H1 (cell line): ENCODE data around the gene RAD23B. TPM values are rescaled to one million over a fixed set of nuclear protein-coding genes. Genes with fewer than 3 reads are reported as not detected.

Source experiments
- CTCF ChIA-PET: fragments of 300-600 bp; sonication (Branson Sonifier 250); formaldehyde crosslinking; loops from one replicate; lab custom pipeline; 2021; ENCODE audit not compliant: partially characterized antibody; lab: Charles Lee
- POLR2A ChIA-PET: fragments of 300-600 bp; sonication (Branson Sonifier 250); formaldehyde crosslinking; loops from one replicate; lab custom pipeline; 2021; ENCODE audit warnings: inconsistent platforms; ENCODE audit not compliant: partially characterized antibody; lab: Charles Lee
- DNase-seq, 2 experiments: peaks; one replicate each; pipeline versions ENCODE4 v3.0.0 to v3.0.0-alpha.2; 2010 to 2022; ENCODE audit warnings: low spot score in 2 of 2, low read depth in 1 of 2, mixed read lengths in 1 of 2
- FAIRE-seq: peaks from 2 replicates; lab custom pipeline; 2011; peaks lifted over from hg19 to GRCh38; lab: Jason Lieb, UNC
- H2AFZ ChIP-seq: 2 replicates; pipeline ENCODE4 v1.8.1; 2012; ENCODE audit warnings: low read length, inconsistent platforms
- H2AK5ac ChIP-seq: 2 replicates; pipeline ENCODE4 v1.6.1; 2013; ENCODE audit warnings: low read depth, low read length
- H2BK120ac ChIP-seq: replicated peaks from 2 replicates; pipeline ENCODE3; 2013; ENCODE audit warnings: low read depth, low read length, inconsistent platforms
- H2BK12ac ChIP-seq: 2 replicates; pipeline ENCODE4 v1.6.1; 2013; ENCODE audit warnings: low read depth, low read length
- H2BK15ac ChIP-seq: 2 replicates; pipeline ENCODE4 v1.6.1; 2013; ENCODE audit warnings: low read length
- H2BK20ac ChIP-seq: 2 replicates; pipeline ENCODE4 v1.6.1; 2013; ENCODE audit warnings: low read length
- H2BK5ac ChIP-seq: 2 replicates; pipeline ENCODE4 v1.6.1; 2013; ENCODE audit warnings: low read depth, low read length
- H3K14ac ChIP-seq: 2 replicates; pipeline ENCODE4 v1.6.1; 2013; ENCODE audit warnings: inconsistent platforms; ENCODE audit not compliant: insufficient read length
- H3K18ac ChIP-seq: 2 replicates; pipeline ENCODE4 v1.6.1; 2013; ENCODE audit warnings: low read length; ENCODE audit errors: extremely low read depth
- H3K23ac ChIP-seq: 2 replicates; pipeline ENCODE4 v1.6.1; 2013; ENCODE audit warnings: inconsistent platforms; ENCODE audit not compliant: insufficient read length
- H3K23me2 ChIP-seq: 2 replicates; pipeline ENCODE4 v1.6.1; 2013; ENCODE audit warnings: low read depth, low read length
- H3K27ac ChIP-seq: 2 replicates; pipeline ENCODE4 v1.6.1; 2011; ENCODE audit warnings: low read depth, low read length, inconsistent platforms
- H3K27me3 ChIP-seq, 4 experiments: replicated peaks in 1 of 4; 1 replicate in 1 of 4; 2 replicates in 3 of 4; pipeline versions ENCODE4 v1.6.1 to v1.8.1; 2011 to 2013; ENCODE audit warnings: low read length in 3 of 4, mild to moderate bottlenecking in 3 of 4, inconsistent platforms in 2 of 4, mixed read lengths in 2 of 4, moderate library complexity in 1 of 4; ENCODE audit not compliant: control insufficient read depth in 3 of 4, insufficient read depth in 3 of 4; ENCODE audit errors: extremely low read depth in 1 of 4
- H3K36me3 ChIP-seq, 4 experiments: 2 replicates each; pipeline versions ENCODE4 v1.6.1 to v1.8.1; 2011 to 2013; ENCODE audit warnings: mild to moderate bottlenecking in 4 of 4, low read length in 3 of 4, moderate library complexity in 2 of 4, control low read depth in 1 of 4, inconsistent platforms in 1 of 4; ENCODE audit not compliant: insufficient read depth in 4 of 4, control insufficient read depth in 2 of 4
- H3K4ac ChIP-seq: replicated peaks from 2 replicates; pipeline ENCODE3; 2013; ENCODE audit warnings: low read length, low read depth, mixed read lengths, inconsistent platforms; ENCODE audit not compliant: insufficient read length
- H3K4me1 ChIP-seq, 4 experiments: replicated peaks in 1 of 4; 1 replicate in 1 of 4; 2 replicates in 3 of 4; pipeline versions ENCODE4 v1.6.1 to v1.8.1; 2011 to 2013; ENCODE audit warnings: low read length in 3 of 4, inconsistent platforms in 2 of 4, mixed read lengths in 1 of 4; ENCODE audit not compliant: insufficient read depth in 4 of 4, control insufficient read depth in 3 of 4
- H3K4me2 ChIP-seq, 2 experiments: 2 replicates each; pipeline versions ENCODE4 v1.6.1 to v1.8.1; 2011 to 2013; ENCODE audit warnings: low read depth in 2 of 2, low read length in 2 of 2, control low read depth in 1 of 2, inconsistent platforms in 1 of 2, mild to moderate bottlenecking in 1 of 2; ENCODE audit not compliant: insufficient read depth in 1 of 2
- H3K4me3 ChIP-seq, 4 experiments: fragments of 200-600, 300-600 bp in 1 of 4; sonication (generic), shearing (Covaris generic), sonication (Bioruptor Twin) in 1 of 4; 2 replicates each; pipeline versions ENCODE4 v1.5.1 to v1.8.1; 2011 to 2016; ENCODE audit warnings: low read length in 4 of 4, low read depth in 3 of 4, control low read depth in 2 of 4, inconsistent platforms in 2 of 4, mild to moderate bottlenecking in 2 of 4, mixed read lengths in 1 of 4, moderate library complexity in 1 of 4; ENCODE audit not compliant: insufficient read depth in 2 of 4; ENCODE audit errors: extremely low read depth in 1 of 4
- H3K56ac ChIP-seq: replicated peaks from 2 replicates; pipeline ENCODE3; 2013; ENCODE audit warnings: low read depth, mild to moderate bottlenecking, mixed read lengths, low read length, inconsistent platforms; ENCODE audit not compliant: insufficient read length
- H3K79me1 ChIP-seq: 2 replicates; pipeline ENCODE4 v1.6.1; 2013; ENCODE audit warnings: low read depth, low read length, control low read depth
- H3K79me2 ChIP-seq, 2 experiments: 2 replicates each; pipeline versions ENCODE4 v1.6.1 to v1.8.1; 2012 to 2013; ENCODE audit warnings: low read length in 2 of 2, mild to moderate bottlenecking in 2 of 2, inconsistent platforms in 1 of 2; ENCODE audit not compliant: insufficient read depth in 2 of 2, control insufficient read depth in 1 of 2
- H3K9ac ChIP-seq, 4 experiments: replicated peaks in 1 of 4; 1 replicate in 1 of 4; 2 replicates in 3 of 4; pipeline versions ENCODE4 v1.6.1 to v1.8.1; 2011 to 2013; ENCODE audit warnings: low read depth in 3 of 4, low read length in 3 of 4, control low read depth in 2 of 4, mild to moderate bottlenecking in 2 of 4, moderate library complexity in 2 of 4, inconsistent platforms in 1 of 4; ENCODE audit errors: extremely low read depth in 1 of 4
- H3K9me3 ChIP-seq, 2 experiments: 2 replicates each; pipeline versions ENCODE4 v1.6.1 to v1.8.1; 2012 to 2013; ENCODE audit warnings: mild to moderate bottlenecking in 2 of 2, moderate library complexity in 2 of 2, control low read depth in 1 of 2, inconsistent platforms in 1 of 2, low read depth in 1 of 2, low read length in 1 of 2, mixed read lengths in 1 of 2; ENCODE audit not compliant: insufficient read depth in 2 of 2
- H4K20me1 ChIP-seq, 2 experiments: replicated peaks in 1 of 2; 2 replicates each; pipeline versions ENCODE3 to v1.8.1; 2011 to 2013; ENCODE audit warnings: inconsistent platforms in 2 of 2, low read length in 2 of 2, mild to moderate bottlenecking in 1 of 2; ENCODE audit not compliant: insufficient read depth in 2 of 2, control insufficient read depth in 1 of 2
- H4K5ac ChIP-seq: 2 replicates; pipeline ENCODE4 v1.6.1; 2013; ENCODE audit warnings: low read length, low read depth, mixed read lengths, inconsistent platforms; ENCODE audit not compliant: insufficient read length
- H4K8ac ChIP-seq: 2 replicates; pipeline ENCODE4 v1.8.0; 2013; ENCODE audit warnings: mild to moderate bottlenecking, moderate library complexity, low read length, inconsistent platforms; ENCODE audit not compliant: insufficient read depth; ENCODE audit errors: extremely low read depth
- H4K91ac ChIP-seq: replicated peaks from 2 replicates; pipeline ENCODE3; 2013; ENCODE audit warnings: low read length, mixed read lengths, inconsistent platforms; ENCODE audit not compliant: insufficient read length
- BCL11A ChIP-seq, 2 experiments: IDR thresholded peaks; one replicate each; pipeline ENCODE4 v1.6.1; 2011; ENCODE audit warnings: low read depth in 2 of 2, low read length in 2 of 2, mild to moderate bottlenecking in 2 of 2
- WGBS, 2 experiments: shearing (Covaris generic) in 1 of 2; methylation state at CpG; one replicate each; pipeline versions ENCODE4 v1.1.6 to v1.1.7; 2013 to 2015; ENCODE audit warnings: low lambda C conversion rate in 2 of 2, mixed read lengths in 2 of 2, inconsistent platforms in 1 of 2, low coverage in 1 of 2, missing lambda C conversion rate in 1 of 2; ENCODE audit not compliant: insufficient replicate concordance in 2 of 2, insufficient coverage in 1 of 2, insufficient read length in 1 of 2; ENCODE audit errors: extremely low coverage in 1 of 2, missing lambda C conversion rate in 1 of 2; 5-methylcytosine and 5-hydroxymethylcytosine counted together
- polyA plus RNA-seq, 7 experiments: library from polyadenylated mRNA; depleted of rRNA in 3 of 7; stranded (reverse) in 5 of 7; unstranded in 2 of 7; fragments of >200 nt in 5 of 7; fragments of 200-250 nt in 2 of 7; gene quantifications; 1 replicate in 5 of 7; 2 replicates in 1 of 7; 4 replicates in 1 of 7; pipeline versions ENCODE4 v1.2.1 to v1.2.3, GENCODE V29; 2011 to 2013; ENCODE audit warnings: missing spikeins in 2 of 7, mixed read lengths in 2 of 7
- total RNA-seq: library from RNA; stranded (reverse); fragmentation: NEBNext Ultra II Directional; extraction: Animal tissue kit (Norgen Biotek cat#: 25700); gene quantifications from 2 replicates; pipeline ENCODE4 v1.2.1, GENCODE V29; 2021

RAD23B gene
- total and polyA plus RNA-seq, 2 of the 8 experiments (the other 6 are each of a cell fraction or from before 2014, with no cell fraction given), result 97.1 to 165 TPM

DNA sequence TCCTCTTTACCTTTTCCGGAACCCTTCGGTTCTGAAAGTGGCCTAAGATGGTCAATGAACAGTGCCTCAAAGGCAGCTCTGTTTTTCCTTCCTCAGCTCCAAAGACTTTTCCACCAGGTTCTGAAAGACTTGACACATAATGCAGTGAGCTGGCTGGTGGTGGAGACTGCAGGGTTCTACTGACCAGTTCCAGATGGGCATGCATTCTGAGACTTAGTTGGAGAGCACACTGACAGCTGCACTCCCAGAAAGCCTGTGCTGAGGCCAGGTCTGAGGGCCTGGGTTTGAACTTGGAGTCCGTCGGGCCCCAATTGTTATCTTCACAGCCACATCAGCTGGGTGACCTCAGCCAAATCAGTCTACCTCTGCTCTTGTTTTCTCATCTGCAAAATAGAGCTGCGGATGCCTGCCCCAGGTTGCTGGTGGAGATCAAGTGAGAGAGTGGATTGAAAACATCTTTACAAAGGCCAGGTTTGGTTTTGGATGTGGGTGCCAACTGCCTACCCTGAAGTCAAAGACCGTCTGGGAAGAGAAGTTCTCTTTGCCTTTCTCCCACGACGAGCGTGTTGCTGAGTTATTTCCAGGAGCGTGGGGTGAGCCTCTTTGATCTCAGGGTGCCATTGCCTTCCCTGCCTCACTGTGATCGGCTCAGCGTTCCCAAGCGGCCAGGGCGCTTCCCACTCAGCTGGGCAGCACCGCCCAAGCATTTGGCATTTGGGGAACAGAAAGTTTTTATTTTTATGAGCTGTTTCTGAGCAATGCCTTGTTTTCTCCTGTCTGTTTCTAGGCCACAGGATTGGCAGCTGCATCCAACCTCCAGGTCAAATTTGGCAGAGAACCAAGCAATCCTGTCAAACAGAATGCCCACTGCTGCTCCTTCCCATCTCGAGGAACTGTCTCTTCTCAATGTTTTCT, 54.9 kb downstream of the RAD23B start:
- H4K20me1 ChIP-seq, result peaks cover 3% of the 10 kb centered on the region in 2 experiments
- no peak overlapping the region; a peak in 1 of 8 replicates for H3K4me3 ChIP-seq
- no peak overlapping the region for H4K5ac ChIP-seq
- H3K23me2 ChIP-seq, result no peaks in the 10 kb centered on the region
- peaks cover 0 to 2% (median 0%) of the 10 kb centered on the region in 4 experiments; a peak in 2 of 7 replicates for H3K4me1 ChIP-seq
- WGBS, 2 experiments, result 91% methylated on average over 16 of the region's 16 CpGs; no CpG with 5 or more reads in 1 of the 2 experiments
- DNase-seq (no peak), FAIRE-seq (no peak)
- POLR2A ChIA-PET, result interaction anchor here (0.9 to 1.2 kb wide), 2 partner anchors 12 to 54 kb away, joined by 3 to 4 read pairs; no protein-coding TSS in a partner anchor
- H2BK12ac ChIP-seq, result no peak overlapping the region
- H3K9ac ChIP-seq, result no peak overlapping the region
- no peak overlapping the region for H3K14ac ChIP-seq
- no peak overlapping the region for H4K8ac ChIP-seq
- no peak overlapping the region for H3K27ac ChIP-seq
- H3K18ac ChIP-seq, result no peak overlapping the region
- H3K79me1 ChIP-seq, result no peaks in the 10 kb centered on the region; the same call in 1 of the 2 replicates
- no peaks in the 10 kb centered on the region for H3K27me3 ChIP-seq
- H2BK15ac ChIP-seq, result no peak overlapping the region
- H3K23ac ChIP-seq, result no peak overlapping the region
- H2AFZ ChIP-seq, result no peak overlapping the region
- H3K56ac ChIP-seq, result no peak overlapping the region
- no peak overlapping the region for H2AK5ac ChIP-seq
- H3K9me3 ChIP-seq, result no peaks in the 10 kb centered on the region
- no peak overlapping the region for H3K4ac ChIP-seq
- no peaks in the 10 kb centered on the region for H3K79me2 ChIP-seq
- H3K4me2 ChIP-seq, result no peak overlapping the region
- TF ChIP-seq BCL11A (IDR thresholded peaks at IDR 0.05; ENCODE audit: low read depth in 2 of 2, low read length in 2 of 2), result no peak
- no peak overlapping the region for H2BK120ac ChIP-seq
- H2BK5ac ChIP-seq, result no peak overlapping the region
- CTCF ChIA-PET, result interaction anchor here (0.6 to 1.9 kb wide), 7 partner anchors 10 to 87 kb away, joined by 3 to 4 read pairs (median 3); no protein-coding TSS in a partner anchor
- no peak overlapping the region for H4K91ac ChIP-seq
- peaks cover 2 to 26% (median 12%) of the 10 kb centered on the region in 4 experiments; a peak in 7 of 8 replicates for H3K36me3 ChIP-seq
- no peak overlapping the region for H2BK20ac ChIP-seq
